Panc1 (cell line): ENCODE measurements around the gene DNAJB8. TPM values are rescaled to one million over a fixed set of nuclear protein-coding genes. Genes with fewer than 3 reads are reported as not detected.

Experiments used
- ATAC-seq: fragments of 200-7000 bp; cut with Tn5 transposase; 2 replicates; pipeline ENCODE4 v1.9.1; 2020; ENCODE audit warnings: mild to moderate bottlenecking, moderate library complexity
- BruUV-seq: library from RNA; stranded (reverse); fragments of 400-500 nt; replicated peaks from 2 replicates; lab custom pipeline; 2021; lab: Mats Ljungman, UMichigan
- CTCF ChIA-PET: fragments of 300-600 bp; sonication (Branson Sonifier 250); formaldehyde crosslinking; loops from one replicate; lab custom pipeline; 2022; ENCODE audit warnings: antibody characterized with exemption; lab: Charles Lee
- POLR2A ChIA-PET: fragments of 300-600 bp; sonication (Branson Sonifier 250); formaldehyde crosslinking; loops from one replicate; lab custom pipeline; 2022; ENCODE audit warnings: antibody characterized with exemption; lab: Charles Lee
- DNase-seq: peaks from one replicate; pipeline ENCODE4 v3.0.0-alpha.2; 2010; ENCODE audit warnings: low read depth, low spot score
- H3K27ac ChIP-seq: 2 replicates; pipeline ENCODE4 v1.5.1; 2011; ENCODE audit warnings: mild to moderate bottlenecking, low read length, inconsistent platforms
- H3K27me3 ChIP-seq: fragments of 200-500 bp; sonication (Bioruptor generic); 2 replicates; pipeline ENCODE4 v1.6.0; 2014; ENCODE audit warnings: low read length, inconsistent platforms; ENCODE audit not compliant: control insufficient read depth, insufficient read depth
- H3K36me3 ChIP-seq: fragments of 200-500 bp; sonication (Bioruptor generic); 2 replicates; pipeline ENCODE4 v1.5.1; 2014; ENCODE audit warnings: inconsistent platforms, mild to moderate bottlenecking, low read length, moderate library complexity; ENCODE audit not compliant: control insufficient read depth, insufficient read depth
- H3K4me1 ChIP-seq: 2 replicates; pipeline ENCODE4 v1.5.1; 2011; ENCODE audit warnings: inconsistent platforms, mild to moderate bottlenecking, low read length, moderate library complexity; ENCODE audit not compliant: control insufficient read depth, insufficient read depth
- H3K4me3 ChIP-seq, 2 experiments: 2 replicates each; pipeline ENCODE4 v1.5.1; 2011 to 2012; ENCODE audit warnings: low read depth in 2 of 2, low read length in 2 of 2, mild to moderate bottlenecking in 2 of 2, inconsistent platforms in 1 of 2, moderate library complexity in 1 of 2
- H3K9me3 ChIP-seq: fragments of 200-500 bp; sonication (Bioruptor generic); 2 replicates; pipeline ENCODE4 v1.5.1; 2014; ENCODE audit warnings: low read depth, mild to moderate bottlenecking, inconsistent platforms, low read length, moderate library complexity; ENCODE audit not compliant: control insufficient read depth, insufficient read depth
- CTCF ChIP-seq: fragments of 450-650 bp; IDR thresholded peaks from 2 replicates; pipeline ENCODE4 v1.5.1; 2017; ENCODE audit warnings: mild to moderate bottlenecking
- POLR2AphosphoS5 ChIP-seq: IDR thresholded peaks from 2 replicates; pipeline ENCODE4 v1.6.1; 2012; ENCODE audit warnings: mild to moderate bottlenecking, low read depth, low read length, moderate library complexity
- REST ChIP-seq, 2 experiments: IDR thresholded peaks; 2 replicates each; pipeline ENCODE4 v1.6.1; 2011 to 2012; ENCODE audit warnings: low read depth in 2 of 2, control low read depth in 1 of 2, low read length in 1 of 2, mild to moderate bottlenecking in 1 of 2, moderate library complexity in 1 of 2; ENCODE audit not compliant: insufficient read depth in 1 of 2
- SIN3A ChIP-seq: IDR thresholded peaks from 2 replicates; pipeline ENCODE4 v1.6.1; 2012; ENCODE audit warnings: low read depth, mild to moderate bottlenecking, low read length, moderate library complexity, borderline replicate concordance; ENCODE audit not compliant: insufficient read depth
- TCF7L2 ChIP-seq: IDR thresholded peaks from 2 replicates; pipeline ENCODE4 v1.6.1; 2011; ENCODE audit warnings: mild to moderate bottlenecking, low read depth, low read length, inconsistent platforms
- in situ Hi-C: cut with HindIII; loops from 2 replicates; pipeline ENCODE4 v1.10.0; 2016; ENCODE audit warnings: low sequenced_read_pairs, low pct_unique_long_range_greater_than_20kb
- intact Hi-C: fragments of 100-400 bp; cut with micrococcal nuclease; formaldehyde crosslinking; loops from one replicate; pipeline ENCODE4 v1.10.0; 2022; ENCODE audit not compliant: unreplicated experiment
- total RNA-seq: library from RNA; stranded (reverse); gene quantifications from one replicate; pipeline ENCODE4 v1.2.1, GENCODE V29; 2021; ENCODE audit not compliant: unreplicated experiment

Gene DNAJB8
- total RNA-seq, 1 experiment from 2014 or later = not detected

- TF ChIP-seq REST (IDR thresholded peaks at IDR 0.05; ENCODE audit: insufficient read depth in 1 of 2, low read depth in 2 of 2, low read length in 1 of 2) (no peak), POLR2AphosphoS5 (no peak), CTCF (no peak), TCF7L2 (no peak), SIN3A (no peak)
- Histone ChIP-seq H3K36me3 (no peaks in the 10 kb centered on the region), H3K9me3 (no peaks in the 10 kb centered on the region), H3K4me1 (peaks cover 22% of the 10 kb centered on the region), H3K27ac (0 out of 2 replicates have a peak overlapping the region, but pooled peaks have one; percentile 37), H3K27me3 (no peaks in the 10 kb centered on the region), H3K4me3 (no peak overlapping the region)
- in situ Hi-C loops = no loop called here
- ATAC-seq (no peak), DNase-seq (no peak)
- POLR2A ChIA-PET = no interaction called here
- CTCF ChIA-PET = no interaction called here
- intact Hi-C loops = no loop called here
- BruUV-seq = no TSS peak
Measured at GRCh38 chr3:128495435-128495970, 28.8 kb upstream of the DNAJB8 start.

GRCh38 chr3:128494367-128494650 lies 27.6 kb upstream of the DNAJB8 start:
- Histone ChIP-seq H3K27ac (no peak overlapping the region), H3K4me3 (no peak overlapping the region), H3K4me1 (peaks cover 23% of the 10 kb centered on the region), H3K27me3 (no peaks in the 10 kb centered on the region), H3K9me3 (no peaks in the 10 kb centered on the region), H3K36me3 (no peaks in the 10 kb centered on the region)
- ChIA-PET CTCF (no interaction called here), POLR2A (no interaction called here)
- BruUV-seq = no TSS peak
- DNase-seq (no peak), ATAC-seq (no peak)
- in situ Hi-C loops (no loop called here), intact Hi-C loops (no loop called here)
- TF ChIP-seq CTCF (no peak), SIN3A (no peak), TCF7L2 (no peak), REST (IDR thresholded peaks at IDR 0.05; ENCODE audit: insufficient read depth in 1 of 2, low read depth in 2 of 2, low read length in 1 of 2) (no peak), POLR2AphosphoS5 (no peak)
